HG02981 (cell line): ENCODE measurements around the gene TOP2A.

ENCODE experiments used
- ATAC-seq: cut with Tn5 transposase; IDR thresholded peaks from one replicate; pipeline ENCODE4 v1.9.1; 2021; ENCODE audit warnings: mild to moderate bottlenecking, moderate library complexity; ENCODE audit not compliant: unreplicated experiment

TOP2A gene

GRCh38 chr17:40348562-40349476, 68.9 kb downstream of the TOP2A start:
- no peak for ATAC-seq

DNA sequence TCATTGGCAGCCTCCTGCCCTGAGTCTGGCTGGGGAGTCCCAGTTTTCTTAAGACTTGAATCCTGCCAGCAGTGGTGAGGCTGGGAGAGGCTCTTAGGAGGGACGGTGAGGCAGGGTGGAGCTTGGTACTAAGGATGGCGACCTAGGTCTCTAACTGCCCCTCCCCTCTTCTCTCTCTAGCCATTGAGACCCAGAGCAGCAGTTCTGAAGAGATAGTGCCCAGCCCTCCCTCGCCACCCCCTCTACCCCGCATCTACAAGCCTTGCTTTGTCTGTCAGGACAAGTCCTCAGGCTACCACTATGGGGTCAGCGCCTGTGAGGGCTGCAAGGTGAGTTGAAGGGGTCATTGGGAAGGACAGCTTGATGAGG, 69.6 kb downstream of the TOP2A start:
- no peak for ATAC-seq

- no peak for ATAC-seq
Observed at GRCh38 chr17:40347319-40348135, 70.2 kb downstream of the TOP2A start.

DNA sequence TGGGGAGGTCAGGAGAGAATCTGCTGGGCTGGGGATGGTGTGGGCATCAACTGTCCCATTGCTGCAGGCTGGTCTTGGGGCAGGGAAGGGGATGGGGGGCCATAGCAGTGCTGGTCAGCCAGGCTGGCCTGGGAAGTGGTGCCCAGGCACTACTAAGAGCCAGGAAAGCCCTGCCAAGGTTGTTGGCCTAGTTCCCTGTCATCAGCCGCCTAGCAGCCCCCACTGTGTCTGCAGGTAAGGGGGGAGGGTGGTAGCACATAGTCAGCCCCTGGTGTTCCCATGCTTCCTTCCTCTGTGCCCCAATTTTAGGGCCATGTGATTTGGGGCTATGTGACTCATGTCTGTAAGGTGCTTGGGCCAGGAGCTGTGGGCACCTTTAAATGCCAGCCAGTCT, 70.9 kb downstream of the TOP2A start:
- ATAC-seq: no peak

GRCh38 chr17:40345994-40346764, 71.5 kb downstream of the TOP2A start:
- no peak for ATAC-seq

DNA sequence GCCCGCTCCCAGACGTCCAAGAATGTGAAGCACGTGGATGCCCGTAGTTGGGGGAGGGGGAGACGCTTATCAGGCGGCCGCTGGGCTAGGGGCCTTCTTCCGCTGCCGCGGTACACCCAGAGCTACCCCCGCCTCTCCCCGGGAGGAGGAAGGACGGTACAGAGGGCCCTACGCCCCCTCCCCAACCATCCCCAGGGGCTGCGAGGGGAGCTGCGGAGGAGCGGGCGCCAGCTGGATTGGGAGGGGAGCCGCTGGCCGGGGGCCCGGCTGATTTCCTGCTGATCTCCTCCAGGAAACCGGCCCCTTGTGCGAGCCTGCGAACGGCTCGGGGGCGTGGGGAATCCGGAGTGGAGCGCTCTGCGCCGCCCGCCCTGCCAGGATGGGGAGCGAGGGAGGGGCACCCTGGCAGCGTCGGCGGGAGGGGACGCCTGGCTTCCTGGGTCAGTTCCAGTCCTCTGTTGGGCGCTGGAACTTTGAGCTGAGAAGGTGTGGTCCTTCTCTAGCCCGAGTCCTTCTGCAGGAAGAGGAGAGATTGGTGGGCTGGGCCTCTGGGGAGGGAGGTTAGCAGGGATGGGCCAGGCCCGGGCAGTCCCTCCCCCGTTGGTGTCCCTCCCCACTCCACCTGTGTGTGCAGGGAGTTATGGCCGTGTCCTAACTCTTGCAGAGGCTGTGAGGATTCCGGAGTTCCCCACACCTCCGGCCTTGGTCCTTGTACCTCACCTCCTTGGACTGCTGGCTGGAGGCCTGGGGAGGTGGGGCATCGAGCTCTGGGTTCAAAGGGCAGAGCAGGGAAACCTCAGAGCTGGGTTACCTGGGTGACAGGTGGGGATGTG, 72.3 kb downstream of the TOP2A start:
- no peak for ATAC-seq

GRCh38 chr17:40344421-40345160, 73.1 kb downstream of the TOP2A start:
- no peak for ATAC-seq

GRCh38 chr17:40343219-40344119, 74.2 kb downstream of the TOP2A start:
- no peak for ATAC-seq

DNA sequence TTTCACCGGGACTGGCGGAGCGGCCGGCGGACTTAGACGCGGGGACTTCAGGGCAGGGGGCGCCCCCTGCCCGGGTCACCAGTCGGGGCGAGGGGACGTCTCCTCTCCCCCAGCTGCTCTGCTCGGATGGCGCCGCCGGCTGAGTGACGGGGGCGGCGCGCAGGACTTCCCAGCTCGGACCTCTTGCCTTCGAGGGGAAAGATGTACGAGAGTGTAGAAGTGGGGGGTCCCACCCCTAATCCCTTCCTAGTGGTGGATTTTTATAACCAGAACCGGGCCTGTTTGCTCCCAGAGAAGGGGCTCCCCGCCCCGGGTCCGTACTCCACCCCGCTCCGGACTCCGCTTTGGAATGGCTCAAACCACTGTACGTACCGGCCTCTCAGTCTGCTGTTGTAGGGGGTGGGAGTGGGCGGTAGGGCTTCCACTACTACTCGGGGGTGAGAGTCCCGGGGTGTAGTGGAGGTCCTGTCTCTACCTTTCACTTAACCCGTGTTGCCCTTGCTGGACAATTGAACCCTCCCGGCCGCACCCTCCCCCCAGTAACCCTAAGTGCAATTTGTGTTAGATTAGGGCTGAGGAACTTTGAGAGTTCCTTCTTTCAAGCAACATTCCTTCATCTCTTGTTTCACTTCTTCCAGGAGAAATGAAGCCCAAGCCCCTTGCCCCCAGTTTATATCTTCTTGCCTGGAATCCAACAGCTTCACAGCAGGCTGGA, 75.0 kb downstream of the TOP2A start:
- ATAC-seq: no peak

GRCh38 chr17:40341808-40342503, 75.7 kb downstream of the TOP2A start:
- ATAC-seq: no peak

- peak; percentile 44 for ATAC-seq
Observed at GRCh38 chr17:40340880-40341807, 76.6 kb downstream of the TOP2A start.

GRCh38 chr17:40340327-40340726, 77.4 kb downstream of the TOP2A start:
- no peak for ATAC-seq

GRCh38 chr17:40338941-40339649, 78.6 kb downstream of the TOP2A start:
- ATAC-seq: no peak
